H9 (cell line): ENCODE data around the gene THSD7A. TPM values are rescaled to one million over a fixed set of nuclear protein-coding genes. Genes with fewer than 3 reads are reported as not detected.

Experiments
- DNase-seq: peaks from one replicate; pipeline ENCODE4 v3.0.0-alpha.2; 2017
- H2AFZ ChIP-seq: one replicate; pipeline ENCODE4 v1.6.1; 2013; ENCODE audit warnings: mild to moderate bottlenecking, low read length, control low read depth, moderate library complexity
- H2AK5ac ChIP-seq: 2 replicates; pipeline ENCODE4 v1.6.1; 2013; ENCODE audit warnings: low read length, control low read depth, mixed read lengths; ENCODE audit not compliant: insufficient read length
- H2BK120ac ChIP-seq: one replicate; pipeline ENCODE4 v1.6.1; 2013; ENCODE audit warnings: low read depth, mild to moderate bottlenecking, low read length, control low read depth, inconsistent platforms; ENCODE audit not compliant: poor library complexity, severe bottlenecking
- H2BK12ac ChIP-seq: 2 replicates; pipeline ENCODE4 v1.6.1; 2013; ENCODE audit warnings: low read length, control low read depth, mixed read lengths, low read depth; ENCODE audit not compliant: insufficient read length
- H2BK15ac ChIP-seq: 2 replicates; pipeline ENCODE4 v1.6.1; 2013; ENCODE audit warnings: low read depth, low read length, control low read depth
- H2BK20ac ChIP-seq: one replicate; pipeline ENCODE4 v1.6.1; 2013; ENCODE audit warnings: low read depth, mild to moderate bottlenecking, low read length, control low read depth, inconsistent platforms; ENCODE audit not compliant: poor library complexity, severe bottlenecking
- H2BK5ac ChIP-seq: 2 replicates; pipeline ENCODE4 v1.6.1; 2013; ENCODE audit warnings: low read length, control low read depth, mixed read lengths; ENCODE audit not compliant: insufficient read length
- H3K14ac ChIP-seq: 2 replicates; pipeline ENCODE4 v1.6.1; 2013; ENCODE audit warnings: low read length, control low read depth; ENCODE audit not compliant: insufficient read depth
- H3K18ac ChIP-seq: 2 replicates; pipeline ENCODE4 v1.6.1; 2013; ENCODE audit warnings: low read depth, mild to moderate bottlenecking, mixed read lengths, low read length, control low read depth; ENCODE audit not compliant: insufficient read length
- H3K23ac ChIP-seq: 2 replicates; pipeline ENCODE4 v1.6.1; 2013; ENCODE audit warnings: low read length, control low read depth, mixed read lengths, low read depth; ENCODE audit not compliant: insufficient read length
- H3K23me2 ChIP-seq: 2 replicates; pipeline ENCODE4 v1.6.1; 2013; ENCODE audit warnings: low read depth, mild to moderate bottlenecking, mixed read lengths, low read length, control low read depth; ENCODE audit not compliant: insufficient read length, poor library complexity, severe bottlenecking
- H3K27ac ChIP-seq: 2 replicates; pipeline ENCODE4 v1.5.1; 2013; ENCODE audit warnings: low read length, control low read depth, mixed read lengths, low read depth; ENCODE audit not compliant: insufficient read length
- H3K27me3 ChIP-seq: 2 replicates; pipeline ENCODE4 v1.6.1; 2013; ENCODE audit warnings: low read length, control low read depth, inconsistent platforms; ENCODE audit not compliant: insufficient read depth
- H3K4ac ChIP-seq: 2 replicates; pipeline ENCODE4 v1.6.1; 2013; ENCODE audit warnings: low read depth, mild to moderate bottlenecking, control low read depth, inconsistent platforms, low read length, moderate library complexity
- H3K4me1 ChIP-seq: 2 replicates; pipeline ENCODE4 v1.6.1; 2013; ENCODE audit warnings: low read length, control low read depth, inconsistent platforms; ENCODE audit not compliant: insufficient read depth
- H3K4me2 ChIP-seq: 2 replicates; pipeline ENCODE4 v1.6.1; 2013; ENCODE audit warnings: low read length, control low read depth, mixed read lengths; ENCODE audit not compliant: insufficient read length, insufficient read depth
- H3K56ac ChIP-seq: 2 replicates; pipeline ENCODE4 v1.6.1; 2013; ENCODE audit warnings: low read depth, mild to moderate bottlenecking, mixed read lengths, low read length, control low read depth; ENCODE audit not compliant: insufficient read length
- H3K79me1 ChIP-seq: 2 replicates; pipeline ENCODE4 v1.6.1; 2013; ENCODE audit warnings: low read depth, mild to moderate bottlenecking, moderate library complexity, low read length, control low read depth, inconsistent platforms; ENCODE audit not compliant: insufficient read depth, poor library complexity, severe bottlenecking
- H3K79me2 ChIP-seq: 2 replicates; pipeline ENCODE4 v1.6.1; 2013; ENCODE audit warnings: low read length, control low read depth, inconsistent platforms; ENCODE audit not compliant: insufficient read depth
- H3K9ac ChIP-seq: 2 replicates; pipeline ENCODE4 v1.6.1; 2013; ENCODE audit warnings: low read length, control low read depth, mixed read lengths; ENCODE audit not compliant: insufficient read length; ENCODE audit errors: extremely low read depth
- H3K9me3 ChIP-seq: one replicate; pipeline ENCODE4 v1.6.1; 2013; ENCODE audit warnings: low read depth, low read length, inconsistent platforms; ENCODE audit not compliant: control insufficient read depth
- H3T11ph ChIP-seq: one replicate; pipeline ENCODE4 v1.6.1; 2013; ENCODE audit warnings: mild to moderate bottlenecking, low read length, control low read depth, inconsistent platforms
- H4K20me1 ChIP-seq: one replicate; pipeline ENCODE4 v1.6.1; 2013; ENCODE audit not compliant: control insufficient read depth, insufficient read length, insufficient read depth
- H4K5ac ChIP-seq: 2 replicates; pipeline ENCODE4 v1.6.1; 2013; ENCODE audit warnings: low read depth, mild to moderate bottlenecking, mixed read lengths, low read length, control low read depth; ENCODE audit not compliant: insufficient read length
- H4K8ac ChIP-seq: replicated peaks from 2 replicates; pipeline ENCODE4 v1.6.1; 2013; ENCODE audit warnings: low read length, control low read depth, mixed read lengths, low read depth; ENCODE audit not compliant: insufficient read length
- H4K91ac ChIP-seq: 2 replicates; pipeline ENCODE4 v1.6.1; 2013; ENCODE audit warnings: low read depth, mild to moderate bottlenecking, moderate library complexity, mixed read lengths, low read length, control low read depth; ENCODE audit not compliant: insufficient read length
- H3K27ac Mint-ChIP-seq, 3 experiments: 2 replicates in 2 of 3; 3 replicates in 1 of 3; pipeline ENCODE4 v1.8.0; 2020 to 2021; ENCODE audit warnings: mixed read lengths in 3 of 3, mild to moderate bottlenecking in 1 of 3, moderate library complexity in 1 of 3
- H3K27me3 Mint-ChIP-seq: 2 replicates; pipeline ENCODE4 v1.8.0; 2021; ENCODE audit warnings: low read depth, mild to moderate bottlenecking, moderate library complexity, mixed read lengths
- H3K36me3 Mint-ChIP-seq, 3 experiments: 2 replicates in 2 of 3; 3 replicates in 1 of 3; pipeline ENCODE4 v1.8.0; 2020 to 2021; ENCODE audit warnings: low read depth in 3 of 3, mixed read lengths in 3 of 3; ENCODE audit not compliant: insufficient read depth in 1 of 3
- H3K4me1 Mint-ChIP-seq, 2 experiments: 2 replicates each; pipeline ENCODE4 v1.8.0; 2020; ENCODE audit warnings: mixed read lengths in 2 of 2
- H3K4me3 Mint-ChIP-seq, 2 experiments: 2 replicates in 1 of 2; 3 replicates in 1 of 2; pipeline ENCODE4 v1.8.0; 2020 to 2021; ENCODE audit warnings: mild to moderate bottlenecking in 2 of 2, mixed read lengths in 2 of 2, moderate library complexity in 1 of 2
- H3K9me3 Mint-ChIP-seq, 2 experiments: 2 replicates in 1 of 2; 3 replicates in 1 of 2; pipeline ENCODE4 v1.8.0; 2020; ENCODE audit warnings: mild to moderate bottlenecking in 2 of 2, mixed read lengths in 2 of 2, moderate library complexity in 1 of 2
- WGBS: extraction: QIAGEN DNeasy Blood & Tissue Kit; methylation state at CpG from one replicate; pipeline ENCODE4 v1.1.7; 2013; ENCODE audit warnings: missing lambda C conversion rate, low lambda C conversion rate, mixed read lengths; ENCODE audit not compliant: insufficient read length; ENCODE audit errors: extremely low coverage; 5-methylcytosine and 5-hydroxymethylcytosine counted together
- total RNA-seq: library from RNA; stranded (reverse); gene quantifications from 2 replicates; pipeline ENCODE4 v1.2.1, GENCODE V29; 2021
- TF ChIP-seq, protein P1 (sequence below): fragments of 200-600 bp; sonication (generic); conservative IDR thresholded peaks from 3 replicates; pipeline ENCODE4 v1.8.0; 2021; ENCODE audit warnings: antibody characterized with exemption, mild to moderate bottlenecking

The THSD7A gene
- total RNA-seq, 1 experiment from 2014 or later: 0.42 TPM

GRCh38 chr7:11471255-11471654, 360.7 kb downstream of the THSD7A start:
- Histone ChIP-seq H3K18ac (no peak overlapping the region), H3K9ac (no peak overlapping the region), H3K4me1 (no peaks in the 10 kb centered on the region), H4K8ac (no peak overlapping the region), H2BK20ac (no peak overlapping the region), H3K27ac (no peak overlapping the region), H2BK15ac (no peak overlapping the region), H3K23ac (no peak overlapping the region), H3K79me1 (no peaks in the 10 kb centered on the region), H3K4ac (no peak overlapping the region), H3K4me2 (no peak overlapping the region), H3K56ac (no peak overlapping the region), H3K9me3 (no peaks in the 10 kb centered on the region), H4K91ac (no peak overlapping the region), H3T11ph (no peak overlapping the region), H2AK5ac (no peak overlapping the region), H3K23me2 (no peaks in the 10 kb centered on the region), H4K5ac (no peak overlapping the region), H2BK12ac (no peak overlapping the region), H3K79me2 (0 out of 2 replicates have a peak, but pooled peaks cover 2% of the 10 kb centered on the region), H3K27me3 (no peaks in the 10 kb centered on the region), H2AFZ (no peak overlapping the region), H2BK5ac (no peak overlapping the region), H3K14ac (no peak overlapping the region), H2BK120ac (no peak overlapping the region), H4K20me1 (no peaks in the 10 kb centered on the region)
- WGBS: no CpG with 5 or more reads among the region's 1 CpG
- no peak for DNase-seq
- H3K27ac Mint-ChIP-seq: no peak overlapping the region
- H3K4me3 Mint-ChIP-seq: no peak overlapping the region
- H3K36me3 Mint-ChIP-seq: no peaks in the 10 kb centered on the region
- H3K9me3 Mint-ChIP-seq: no peaks in the 10 kb centered on the region; a peak in 1 of 5 replicates
- no peaks in the 10 kb centered on the region for H3K27me3 Mint-ChIP-seq
- TF ChIP-seq, protein P1, sequence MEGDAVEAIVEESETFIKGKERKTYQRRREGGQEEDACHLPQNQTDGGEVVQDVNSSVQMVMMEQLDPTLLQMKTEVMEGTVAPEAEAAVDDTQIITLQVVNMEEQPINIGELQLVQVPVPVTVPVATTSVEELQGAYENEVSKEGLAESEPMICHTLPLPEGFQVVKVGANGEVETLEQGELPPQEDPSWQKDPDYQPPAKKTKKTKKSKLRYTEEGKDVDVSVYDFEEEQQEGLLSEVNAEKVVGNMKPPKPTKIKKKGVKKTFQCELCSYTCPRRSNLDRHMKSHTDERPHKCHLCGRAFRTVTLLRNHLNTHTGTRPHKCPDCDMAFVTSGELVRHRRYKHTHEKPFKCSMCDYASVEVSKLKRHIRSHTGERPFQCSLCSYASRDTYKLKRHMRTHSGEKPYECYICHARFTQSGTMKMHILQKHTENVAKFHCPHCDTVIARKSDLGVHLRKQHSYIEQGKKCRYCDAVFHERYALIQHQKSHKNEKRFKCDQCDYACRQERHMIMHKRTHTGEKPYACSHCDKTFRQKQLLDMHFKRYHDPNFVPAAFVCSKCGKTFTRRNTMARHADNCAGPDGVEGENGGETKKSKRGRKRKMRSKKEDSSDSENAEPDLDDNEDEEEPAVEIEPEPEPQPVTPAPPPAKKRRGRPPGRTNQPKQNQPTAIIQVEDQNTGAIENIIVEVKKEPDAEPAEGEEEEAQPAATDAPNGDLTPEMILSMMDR: no peak
- peaks cover 0 to 3% of the 10 kb centered on the region in 2 experiments; a peak in 1 of 4 replicates for H3K4me1 Mint-ChIP-seq
